Measurements from ENCODE around the gene PGAM5.
"Not testable (repeated sequence)": the region's sequence is repeated elsewhere in the genome, so short reads cannot be mapped to it uniquely, and the experiment has no call there.

PGAM5 gene

GRCh38 chr12:132689227-132689626 is 21.4 kb upstream of the PGAM5 start:
- no peak for DNase-seq (ENCODE audit: low read depth)

- DNase-seq (ENCODE audit: low read depth), result no peak
These were observed 20.5 kb upstream of the PGAM5 start for GRCh38 chr12:132690112-132690511.

- DNase-seq (ENCODE audit: low read depth), result not testable (repeated sequence)
These were observed 18.6 kb upstream of the PGAM5 start for GRCh38 chr12:132692030-132692429.

- DNase-seq (ENCODE audit: low read depth), result not testable (repeated sequence)
These were observed 15.8 kb upstream of the PGAM5 start for GRCh38 chr12:132694888-132695287.

- DNase-seq (ENCODE audit: low read depth), result no peak
These were observed 15.2 kb upstream of the PGAM5 start for GRCh38 chr12:132695431-132695830.

- no peak for DNase-seq (ENCODE audit: low read depth)
These were observed 12.3 kb upstream of the PGAM5 start for GRCh38 chr12:132698341-132698740.

- peak; percentile 57 for DNase-seq (ENCODE audit: low read depth)
These were observed 10.3 kb upstream of the PGAM5 start for GRCh38 chr12:132700212-132700822.

GRCh38 chr12:132702640-132703039 is 8.0 kb upstream of the PGAM5 start:
- DNase-seq (ENCODE audit: low read depth), result no peak

- no peak for DNase-seq (ENCODE audit: low read depth)
These were observed 7.0 kb upstream of the PGAM5 start for GRCh38 chr12:132703641-132704040.

GRCh38 chr12:132707241-132707640 is 3.4 kb upstream of the PGAM5 start:
- DNase-seq (ENCODE audit: low read depth), result no peak

GRCh38 chr12:132708150-132708549 is 2.5 kb upstream of the PGAM5 start:
- DNase-seq (ENCODE audit: low read depth), result no peak

GRCh38 chr12:132710043-132710404 is 618 bp upstream of the PGAM5 start:
- DNase-seq (ENCODE audit: low read depth), result no peak

GRCh38 chr12:132711080-132711843 is 620 bp downstream of the PGAM5 start:
- DNase-seq (ENCODE audit: low read depth), result peak; percentile 40

- DNase-seq (ENCODE audit: low read depth), result no peak
These were observed 2.5 kb downstream of the PGAM5 start for GRCh38 chr12:132713123-132713522.

GRCh38 chr12:132715874-132716273 is 5.2 kb downstream of the PGAM5 start:
- DNase-seq (ENCODE audit: low read depth), result no peak

GRCh38 chr12:132716356-132716755 is 5.7 kb downstream of the PGAM5 start:
- DNase-seq (ENCODE audit: low read depth), result no peak

- no peak for DNase-seq (ENCODE audit: low read depth)
These were observed 6.4 kb downstream of the PGAM5 start for GRCh38 chr12:132717011-132717410.

GRCh38 chr12:132717531-132718387 is 7.1 kb downstream of the PGAM5 start:
- DNase-seq (ENCODE audit: low read depth), result no peak

GRCh38 chr12:132718644-132719043 is 8.0 kb downstream of the PGAM5 start:
- no peak for DNase-seq (ENCODE audit: low read depth)

- no peak for DNase-seq (ENCODE audit: low read depth)
These were observed 8.7 kb downstream of the PGAM5 start for GRCh38 chr12:132719141-132719953.

- DNase-seq (ENCODE audit: low read depth), result no peak
These were observed 9.3 kb downstream of the PGAM5 start for GRCh38 chr12:132719954-132720324.

All from iris pigment epithelial cell (primary cell).